NCI-H2196 (cell line): ENCODE results near the gene TIGAR.

ENCODE experiments used
- DNase-seq: peaks from one replicate; lab custom pipeline; 2025; ENCODE audit not compliant: unreplicated experiment; lab: John Stamatoyannopoulos, UW

The TIGAR gene

DNA sequence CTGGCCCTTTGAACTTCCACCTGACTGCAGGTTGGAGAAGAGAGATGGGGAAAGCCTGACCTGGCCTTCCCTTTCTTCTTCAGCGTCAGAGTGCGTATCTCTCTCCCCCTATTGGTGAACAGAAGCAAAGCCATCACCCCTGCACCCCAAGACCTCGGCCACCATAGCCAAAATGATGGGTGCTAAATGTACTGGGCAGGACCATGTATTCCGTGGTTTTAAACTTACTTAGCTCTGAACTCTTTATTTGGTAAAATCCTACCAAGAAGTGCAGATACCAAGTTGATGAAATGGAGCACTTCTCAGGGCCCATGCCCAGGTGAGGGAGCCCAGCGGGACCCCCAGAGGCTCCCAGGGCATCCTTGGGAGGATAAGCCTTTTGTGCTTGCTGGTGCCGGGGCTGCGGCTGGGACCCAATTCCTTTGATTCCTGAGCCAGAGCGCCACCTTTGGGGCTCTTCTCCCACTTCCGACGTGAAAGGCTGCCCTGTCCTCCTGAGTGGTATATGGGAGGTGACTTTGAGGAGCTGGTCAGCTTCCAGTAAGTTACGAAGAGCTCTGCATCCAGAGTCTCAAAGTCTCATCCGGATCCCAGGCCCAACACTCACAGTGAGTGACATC lies 38.0 kb upstream of the TIGAR start:
- DNase-seq, result no peak

GRCh38 chr12:4283512-4284255 lies 37.3 kb upstream of the TIGAR start:
- no peak for DNase-seq

DNA sequence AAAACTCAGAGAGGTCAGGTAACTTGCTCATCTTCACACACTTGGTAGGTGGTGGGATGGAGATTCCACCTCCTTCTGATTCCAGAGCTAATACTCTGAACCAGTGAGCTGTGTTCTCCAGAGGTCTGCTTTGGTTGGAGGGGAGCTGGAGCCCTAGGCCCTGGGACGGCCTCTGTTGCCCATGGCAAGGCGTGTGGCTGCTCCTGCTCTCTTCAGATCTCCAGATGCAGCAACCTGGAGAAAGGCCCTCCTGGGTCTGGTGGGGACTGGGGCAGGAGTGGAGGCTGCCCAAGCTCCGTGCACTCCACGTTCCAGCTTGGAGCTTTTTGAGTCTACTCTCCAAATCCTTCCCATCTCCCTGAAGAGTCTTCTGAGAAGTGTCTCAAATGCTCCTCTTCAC lies 36.7 kb upstream of the TIGAR start:
- DNase-seq, result no peak

DNA sequence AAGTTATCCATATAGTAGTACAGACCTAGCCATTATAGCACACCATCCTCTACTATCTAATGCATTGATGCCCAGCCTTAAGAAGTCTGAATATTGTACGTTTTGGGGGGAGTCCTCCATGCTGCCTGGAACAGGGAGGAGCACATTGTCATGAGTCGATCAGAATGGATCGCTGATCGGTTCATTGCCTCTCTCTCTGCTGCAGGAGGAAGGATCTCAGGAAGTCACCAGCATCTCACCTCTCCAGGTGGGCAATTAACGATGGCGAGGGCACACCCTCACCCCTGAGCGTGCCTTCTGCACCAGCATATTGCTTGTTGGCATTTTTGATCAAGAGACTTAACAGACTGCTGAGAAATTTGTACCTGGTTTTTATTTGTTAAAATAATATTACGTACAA lies 35.9 kb upstream of the TIGAR start:
- DNase-seq, result no peak

GRCh38 chr12:4286228-4286627 lies 34.8 kb upstream of the TIGAR start:
- DNase-seq, result no peak

DNA sequence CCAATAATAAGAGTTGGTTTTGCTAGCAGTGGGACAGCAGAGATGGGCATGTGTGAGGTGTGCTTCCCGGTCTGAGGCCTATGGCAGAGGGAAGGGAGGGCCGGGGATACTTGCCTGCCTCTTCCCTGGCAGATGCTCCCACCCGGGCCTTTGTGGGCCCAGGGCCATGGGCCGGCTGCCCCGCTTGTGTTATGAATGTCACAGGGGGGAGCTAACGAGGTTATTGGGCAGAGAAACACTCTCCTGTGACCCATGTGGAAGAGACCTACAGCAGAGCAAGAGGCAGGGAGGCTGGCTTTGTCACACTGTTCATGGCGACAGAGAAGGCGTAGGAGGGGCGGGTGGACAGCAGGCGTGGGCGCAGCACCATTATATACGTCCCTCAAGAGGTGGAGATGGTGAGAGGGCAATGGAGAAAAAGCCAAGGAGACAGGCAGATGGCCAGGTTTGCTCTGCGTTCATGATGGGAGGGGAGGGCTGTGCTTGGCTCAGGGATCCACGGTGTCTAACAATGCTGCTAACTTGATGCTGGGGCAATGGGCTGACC lies 34.2 kb upstream of the TIGAR start:
- DNase-seq, result no peak

GRCh38 chr12:4287325-4288211 lies 33.4 kb upstream of the TIGAR start:
- DNase-seq, result no peak

GRCh38 chr12:4288296-4289131 lies 32.5 kb upstream of the TIGAR start:
- no peak for DNase-seq

DNA sequence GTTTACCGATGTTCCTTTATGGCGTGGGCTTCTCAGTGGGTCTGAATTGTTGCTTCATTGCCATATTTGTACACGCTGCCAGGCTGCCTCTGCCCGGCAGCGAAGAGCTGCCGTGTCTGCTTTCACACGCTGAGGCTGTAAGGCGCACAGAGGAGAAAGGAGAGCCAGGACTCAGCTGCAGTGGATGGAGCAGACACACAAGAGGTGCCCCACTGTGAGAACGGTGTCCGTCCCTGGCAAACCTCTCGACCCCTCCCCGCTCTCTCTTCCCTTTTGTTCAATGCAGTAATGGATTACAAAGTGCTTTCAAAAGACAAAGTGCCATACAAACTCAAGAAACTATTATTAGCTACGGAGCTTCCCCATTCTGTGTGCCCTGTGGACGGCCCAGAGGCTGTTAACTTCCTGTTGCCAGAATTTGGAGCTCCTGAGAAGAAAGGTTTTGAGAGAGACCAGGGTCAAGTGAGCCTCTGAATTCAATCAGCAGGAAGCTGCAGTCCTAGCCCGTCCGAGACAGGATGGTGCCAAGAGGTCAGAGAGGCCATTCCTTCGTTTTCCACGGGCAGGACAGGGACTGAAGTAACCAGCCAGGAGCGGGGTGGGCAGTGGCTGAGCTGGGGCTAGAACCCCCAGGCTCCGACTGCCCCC lies 31.7 kb upstream of the TIGAR start:
- no peak for DNase-seq

DNA sequence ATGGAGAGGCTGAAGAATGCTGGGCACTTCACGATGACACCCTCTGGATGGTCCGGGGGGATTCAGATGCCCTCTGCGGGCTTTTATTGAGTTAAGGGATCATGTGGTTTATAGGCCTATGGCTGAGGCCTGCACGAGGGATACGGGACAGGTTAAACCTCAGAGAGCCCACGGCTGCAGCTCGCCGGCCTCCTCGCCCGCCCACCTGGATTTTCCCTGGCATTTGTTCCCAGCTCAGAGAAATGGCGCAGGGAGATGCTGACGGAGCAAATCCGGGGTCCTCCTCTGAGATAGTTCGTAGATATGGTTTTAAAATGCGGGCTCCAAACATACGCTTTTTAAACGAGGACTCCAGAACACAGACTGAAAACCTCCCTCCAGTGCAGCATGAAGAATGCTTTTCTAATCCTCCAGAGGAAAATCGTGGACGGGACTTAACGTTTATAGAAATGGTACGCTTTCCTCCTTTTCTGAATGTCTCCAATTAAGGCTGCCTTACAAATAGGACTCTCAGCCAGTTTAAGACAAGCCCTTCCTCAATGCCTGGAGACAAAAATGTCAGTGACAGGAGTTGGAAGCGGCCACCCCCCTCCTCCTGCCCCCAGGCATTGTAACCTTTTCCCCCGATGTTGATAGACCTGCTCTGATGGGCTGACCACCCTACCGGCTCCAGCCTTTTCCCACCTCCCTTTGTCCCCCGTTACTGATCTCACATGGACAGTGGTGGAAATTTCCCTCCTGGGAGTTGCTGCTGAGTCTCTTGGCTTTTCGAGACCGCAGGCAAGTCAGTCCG lies 30.8 kb upstream of the TIGAR start:
- DNase-seq, result no peak

DNA sequence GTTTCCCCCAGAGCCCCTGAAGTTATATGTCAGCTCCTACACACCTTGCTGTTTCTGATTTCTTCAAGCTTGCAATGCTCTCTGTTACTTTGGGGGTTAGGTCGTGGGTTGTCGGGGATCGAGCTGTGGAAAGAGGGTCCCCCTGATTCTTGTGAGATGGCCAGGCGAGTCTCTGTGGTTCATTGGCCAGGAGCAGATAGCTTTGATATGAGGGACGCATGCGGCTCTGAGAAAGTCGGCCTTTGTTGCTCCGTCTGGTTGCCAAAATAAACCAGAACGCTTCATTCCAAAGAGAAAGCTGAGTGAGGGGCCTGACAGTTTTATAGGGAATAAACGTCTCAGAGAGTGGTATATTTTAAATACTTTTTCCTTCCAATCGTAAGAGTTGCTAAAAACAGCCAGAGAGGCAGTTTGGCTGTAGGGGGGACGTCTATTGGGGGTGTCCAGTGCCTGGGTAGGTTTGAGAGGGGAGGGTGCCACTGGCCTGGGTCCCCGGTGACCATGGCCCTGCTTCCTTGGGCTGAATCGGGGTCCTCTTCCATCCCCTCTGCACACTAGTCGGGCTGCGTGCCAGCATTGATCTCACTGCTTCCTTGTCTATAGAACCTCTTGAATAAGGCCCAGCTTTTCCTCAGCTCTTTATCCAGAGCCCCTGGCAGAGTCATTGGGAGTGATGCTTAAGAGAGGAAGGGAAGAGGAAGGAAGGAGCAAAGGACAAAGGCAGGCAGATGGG lies 28.5 kb upstream of the TIGAR start:
- DNase-seq, result no peak

- no peak for DNase-seq
Measured at GRCh38 chr12:4293299-4293965, 27.6 kb upstream of the TIGAR start.

- DNase-seq, result no peak
Measured at GRCh38 chr12:4293966-4294505, 27.0 kb upstream of the TIGAR start.

DNA sequence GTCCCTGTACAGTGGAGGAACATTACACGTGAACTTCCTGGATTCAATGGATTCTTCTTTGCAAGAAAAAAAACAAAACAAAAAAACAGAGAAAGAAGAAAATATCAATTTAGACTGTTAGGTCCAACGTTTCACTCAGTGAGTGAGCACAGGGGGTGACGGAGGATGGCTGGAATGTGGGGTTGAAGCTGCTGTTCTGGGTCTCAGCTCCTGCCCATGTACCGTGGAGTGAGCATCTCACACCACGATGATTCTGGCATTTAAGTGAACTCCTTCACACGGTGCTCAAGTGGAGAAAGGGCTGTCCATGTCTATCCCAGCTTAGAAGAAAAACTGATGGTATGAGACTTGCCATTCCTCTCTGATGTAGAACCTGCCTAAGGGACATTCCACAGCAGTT lies 24.3 kb upstream of the TIGAR start:
- no peak for DNase-seq

DNA sequence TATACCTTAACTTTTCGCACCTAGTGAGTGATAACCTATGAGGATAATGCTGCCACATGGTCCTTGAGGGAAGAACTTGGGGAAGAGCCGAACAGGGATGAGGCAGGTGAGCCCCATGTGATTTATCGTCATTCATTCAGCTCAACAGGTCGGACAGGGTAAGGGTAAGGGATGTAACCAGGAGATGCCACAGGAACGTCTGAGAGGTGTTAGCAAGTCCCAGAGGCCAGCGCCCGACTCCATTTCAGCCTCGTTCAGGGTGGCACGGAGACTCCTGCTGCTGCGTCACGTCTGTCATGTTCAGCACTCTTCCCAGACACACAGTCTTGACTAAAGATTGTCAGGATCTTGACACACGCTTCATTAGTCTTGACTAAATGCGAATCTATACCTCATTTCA lies 23.4 kb upstream of the TIGAR start:
- DNase-seq, result no peak

- DNase-seq, result no peak
Measured at GRCh38 chr12:4300883-4301282, 20.1 kb upstream of the TIGAR start.

- no peak for DNase-seq
Measured at GRCh38 chr12:4301932-4302501, 19.0 kb upstream of the TIGAR start.

DNA sequence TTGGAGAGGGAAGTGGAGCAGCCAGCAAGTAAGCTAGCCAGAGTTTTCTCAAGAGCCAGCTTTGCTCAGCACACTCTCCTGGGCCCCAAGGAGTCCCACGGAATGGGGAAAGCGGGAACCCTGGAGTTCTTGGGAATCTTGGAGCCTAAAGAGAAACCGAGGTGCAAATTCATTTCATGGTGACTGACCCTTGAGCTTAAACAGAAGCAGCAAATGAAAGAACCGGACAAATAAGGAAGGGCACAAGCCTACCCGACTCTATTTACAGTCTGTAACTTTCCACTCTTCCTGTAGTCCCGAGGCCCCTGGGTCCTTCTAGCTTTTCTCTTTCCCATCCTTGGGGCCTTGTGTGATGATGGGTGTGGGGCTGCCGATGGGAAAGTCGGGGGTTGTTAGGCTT lies 18.1 kb upstream of the TIGAR start:
- DNase-seq, result no peak
